Activated CD4-positive, alpha-beta T cell treated with anti-CD3 and anti-CD28 coated beads for 1 hour (primary cell): Measurements from ENCODE around the gene AFF2.

ENCODE experiments used
- DNase-seq: peaks from one replicate; pipeline ENCODE4 v3.0.0-alpha.2; 2020

AFF2 gene

DNA sequence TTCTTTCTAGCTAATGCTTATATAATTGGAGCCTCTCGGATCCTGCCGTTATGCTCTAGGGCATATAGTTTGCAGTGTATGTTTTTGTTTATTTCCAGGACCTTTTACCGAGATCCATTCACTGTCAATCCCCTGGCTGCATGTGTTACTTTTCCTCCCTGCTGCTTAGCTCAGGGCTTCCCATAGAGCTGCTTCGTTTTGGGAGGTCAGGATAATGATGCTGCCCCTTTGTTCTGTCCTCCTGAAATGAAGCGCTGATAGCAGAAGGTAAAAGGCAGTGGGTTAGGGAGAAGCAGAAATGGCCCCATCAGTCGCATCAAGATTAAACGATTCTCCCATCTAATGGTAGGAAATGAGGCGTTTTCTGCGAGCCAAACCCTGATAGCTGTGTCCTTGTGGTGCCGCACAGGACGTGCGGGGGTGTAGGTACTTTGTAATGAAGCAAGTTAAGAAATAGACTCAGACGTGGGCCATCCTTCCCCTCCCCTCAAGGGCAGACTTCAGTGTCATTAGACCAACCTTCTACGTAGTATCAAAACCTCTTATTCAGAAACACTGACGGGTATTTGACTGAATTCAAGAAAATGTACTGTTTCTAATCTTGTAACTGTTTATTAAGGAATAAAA lies 37.3 kb downstream of the AFF2 start:
- no peak for DNase-seq

DNA sequence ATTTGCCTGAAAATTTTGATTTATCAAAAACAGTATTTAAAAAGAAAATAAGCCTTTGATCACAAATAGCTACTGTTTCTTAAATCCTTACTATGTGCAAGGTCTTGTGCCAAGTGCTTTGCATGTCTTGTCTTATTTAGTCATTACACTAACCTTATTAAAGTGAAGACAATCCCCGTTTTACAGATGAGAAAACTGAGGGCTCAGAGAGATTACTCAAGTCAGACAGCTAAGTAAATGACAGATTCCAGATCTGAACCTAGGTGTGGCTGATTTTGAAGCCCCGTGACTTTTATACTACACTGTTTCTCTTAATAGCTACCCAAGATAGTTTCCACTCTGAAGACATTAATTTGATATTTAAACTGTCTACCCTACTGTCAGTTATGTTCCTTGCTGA lies 38.2 kb downstream of the AFF2 start:
- DNase-seq = no peak

DNA sequence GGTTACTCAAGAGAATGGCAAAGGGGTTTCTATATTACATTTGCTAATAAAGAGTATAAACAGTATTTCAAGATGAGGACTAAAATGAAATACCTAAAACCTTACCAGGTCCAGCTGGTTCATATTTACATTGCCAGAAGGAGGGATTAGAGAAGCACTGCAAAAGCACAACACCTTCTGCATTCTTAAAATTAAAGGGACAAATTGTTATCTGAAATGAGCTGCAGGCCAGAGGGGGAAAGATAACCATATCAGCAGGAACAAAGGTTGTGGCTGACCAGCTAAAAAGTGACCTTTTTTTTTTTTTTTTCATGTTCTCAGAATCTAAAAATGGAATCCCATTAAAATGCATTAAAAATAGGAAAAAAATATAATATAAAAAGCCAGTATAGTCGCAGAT lies 39.7 kb downstream of the AFF2 start:
- no peak for DNase-seq

DNA sequence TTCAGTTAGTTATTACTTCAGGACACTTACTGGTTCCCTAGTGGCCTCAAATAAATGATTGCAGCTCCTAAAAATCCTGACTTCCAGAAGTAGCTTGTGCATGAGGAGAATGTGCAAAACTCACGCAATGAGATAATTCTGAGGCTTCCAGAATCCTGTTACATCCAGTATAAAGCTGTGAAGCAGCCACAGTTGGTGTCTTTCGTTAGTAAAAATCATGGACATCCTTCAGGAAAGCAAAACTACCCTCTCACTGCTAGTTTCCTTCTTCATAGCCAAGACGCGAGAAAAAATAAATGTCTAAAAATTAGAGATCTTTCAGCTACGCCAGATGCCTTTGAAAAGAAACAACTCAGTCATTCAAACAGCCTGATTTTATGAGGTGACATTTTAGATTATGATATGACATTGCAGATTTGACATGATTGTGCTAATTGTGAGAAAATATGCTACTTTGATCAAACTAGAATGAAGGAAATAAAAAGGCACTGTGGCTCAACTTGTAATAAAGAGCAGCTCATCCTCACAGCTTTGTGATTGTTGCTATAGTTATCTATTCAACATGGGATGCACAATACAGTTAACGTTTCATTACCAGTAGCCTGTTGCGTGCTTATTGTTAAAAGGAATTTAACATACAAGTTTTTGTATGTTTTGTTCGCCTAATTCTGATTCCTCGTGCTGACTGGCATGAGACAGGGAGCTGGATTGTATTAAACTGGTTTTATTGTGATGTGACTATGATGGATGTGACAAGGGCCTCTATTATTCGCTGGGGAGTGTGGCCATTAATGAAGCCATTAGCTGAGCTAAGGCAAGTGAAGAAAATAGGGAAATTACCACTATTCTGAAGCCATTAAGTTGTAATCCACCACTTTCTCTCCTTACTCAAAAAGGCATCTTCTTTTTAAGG lies 40.5 kb downstream of the AFF2 start:
- no peak for DNase-seq

DNA sequence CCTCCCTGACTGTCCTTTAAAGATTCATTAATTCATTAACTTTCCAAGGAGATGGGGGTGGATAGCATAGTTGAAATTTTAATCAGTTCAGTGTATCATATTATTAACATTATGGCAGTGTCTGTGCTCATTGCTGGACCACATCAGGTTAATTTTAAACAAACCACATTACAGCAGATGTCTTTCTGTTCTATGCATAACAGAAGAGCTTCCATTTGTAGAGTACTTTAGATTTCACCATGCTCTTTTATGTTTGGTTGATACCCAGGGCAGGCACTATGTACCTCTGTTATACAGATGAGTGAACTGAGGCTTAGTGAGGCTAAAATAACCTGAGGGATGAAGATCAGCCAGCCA lies 41.1 kb downstream of the AFF2 start:
- no peak for DNase-seq

DNA sequence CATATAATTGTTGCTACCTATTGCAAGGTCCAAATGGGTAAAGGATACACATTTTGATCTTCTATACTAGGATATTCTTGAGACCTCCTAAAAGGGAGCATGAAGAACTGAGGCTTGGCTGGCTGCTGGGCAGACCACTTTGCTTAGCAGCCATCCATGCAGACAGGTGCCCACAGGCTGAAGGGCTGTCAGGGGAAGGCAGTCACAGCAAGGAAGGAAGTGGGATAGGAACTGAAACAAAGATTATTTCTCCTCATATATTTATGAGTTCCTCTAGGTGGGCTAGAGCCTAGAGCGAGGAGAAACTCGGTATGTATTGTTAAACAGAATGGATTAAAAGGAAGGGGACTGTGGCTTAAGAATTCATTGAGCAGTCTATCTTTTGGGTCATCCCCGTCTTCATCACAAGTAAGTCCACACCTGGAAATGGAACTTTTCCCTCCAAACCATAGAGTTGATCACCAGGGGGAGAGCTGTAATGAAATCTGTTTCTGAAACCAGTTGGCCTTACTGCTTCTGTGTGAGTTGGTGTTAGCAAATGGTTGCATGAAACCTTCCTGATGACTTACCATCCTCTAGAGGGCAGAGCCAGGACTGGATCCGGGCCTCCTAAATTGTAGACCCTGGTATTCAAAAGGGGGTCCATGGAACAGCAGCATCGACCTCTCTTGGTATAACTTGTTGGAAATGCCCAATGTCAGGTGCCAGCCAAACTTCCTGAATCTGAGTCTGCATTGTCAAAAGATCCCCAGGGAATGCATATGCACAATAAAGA lies 42.3 kb downstream of the AFF2 start:
- no peak for DNase-seq

DNA sequence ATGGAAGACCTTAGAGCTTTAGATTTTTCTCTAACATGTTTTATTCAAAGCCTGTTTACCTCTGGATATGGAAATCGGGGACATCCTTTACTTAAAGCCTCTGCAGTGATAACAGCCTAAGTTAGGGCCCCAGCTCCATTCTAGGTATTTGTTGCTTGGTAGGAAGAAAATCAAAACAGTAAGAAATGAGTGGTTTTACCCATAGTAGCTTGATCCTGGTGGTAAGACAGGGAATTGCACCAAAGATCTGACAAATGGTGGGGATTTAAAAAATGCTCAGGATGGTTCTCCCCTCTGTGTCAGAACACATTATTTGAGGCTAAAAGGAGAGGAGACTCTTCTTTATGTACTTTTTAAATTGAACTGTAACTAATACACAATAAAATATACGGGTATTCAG lies 52.4 kb downstream of the AFF2 start:
- DNase-seq = no peak

DNA sequence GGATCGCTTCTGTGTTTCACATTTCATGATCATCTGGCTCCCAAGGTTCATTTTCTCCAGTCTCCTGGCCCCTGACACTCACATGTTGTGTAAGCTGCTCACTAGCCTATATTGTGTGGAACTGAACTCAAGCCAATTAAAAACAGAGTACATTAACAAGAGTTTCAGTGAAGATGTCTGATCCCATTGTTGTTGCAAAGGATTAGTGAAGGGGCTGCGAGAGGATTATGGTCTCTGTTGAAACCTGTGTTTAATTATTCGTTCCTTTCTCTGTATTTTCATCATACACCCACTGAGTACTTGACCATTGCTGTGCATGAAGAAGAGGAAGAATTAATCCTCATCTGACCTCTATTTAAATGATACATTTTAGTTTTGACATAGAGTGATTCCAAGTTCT lies 54.7 kb downstream of the AFF2 start:
- DNase-seq = no peak

DNA sequence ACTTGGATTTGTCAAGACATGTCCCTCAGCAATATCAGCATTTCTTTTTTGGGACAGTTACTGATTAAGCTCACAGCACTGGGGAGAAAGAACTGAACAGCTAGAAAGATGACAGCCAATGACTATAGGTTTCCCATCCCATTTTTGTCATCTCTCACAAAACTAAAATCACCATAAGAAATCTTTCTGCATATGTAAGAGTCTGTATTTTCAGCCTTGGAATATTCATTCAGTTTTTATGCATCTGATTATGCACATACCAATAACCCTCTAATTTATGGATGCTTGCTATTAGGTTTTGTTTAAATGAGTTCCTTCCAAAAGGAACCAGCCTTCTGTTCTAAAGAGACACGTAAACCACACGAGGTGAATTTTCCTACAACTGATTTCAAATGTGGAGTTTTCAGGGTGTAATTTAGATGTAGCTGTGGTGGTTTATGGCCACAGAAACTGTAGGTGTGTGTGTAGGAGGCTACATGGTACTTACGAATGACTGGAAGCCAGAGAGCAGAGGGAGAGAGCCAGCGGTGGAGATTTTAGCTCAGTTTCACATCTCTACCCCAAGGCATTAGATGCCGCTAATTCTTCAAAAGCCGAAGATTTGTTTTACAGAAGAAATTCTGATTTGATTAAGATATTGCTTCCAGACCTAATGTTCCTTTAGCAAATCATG lies 55.3 kb downstream of the AFF2 start:
- no peak for DNase-seq

DNA sequence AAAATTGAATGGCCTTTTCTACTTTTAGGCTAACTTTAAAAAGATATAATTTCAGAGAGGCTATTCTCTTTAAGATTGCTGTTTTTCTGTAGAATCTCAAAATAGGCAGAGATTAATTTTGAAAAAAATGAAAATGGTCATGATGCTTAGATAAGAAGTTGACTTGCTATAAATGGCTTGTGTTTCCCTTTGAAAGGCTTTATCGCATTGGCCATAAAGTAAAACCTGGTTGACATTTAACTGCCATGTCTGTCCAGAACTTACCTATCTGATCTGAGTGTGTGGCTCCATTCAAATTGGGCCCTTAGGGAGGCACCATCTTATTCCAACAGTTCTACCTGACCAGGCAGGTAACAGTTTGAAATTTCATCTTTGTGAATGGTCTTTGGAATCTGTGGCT lies 56.1 kb downstream of the AFF2 start:
- DNase-seq = no peak

DNA sequence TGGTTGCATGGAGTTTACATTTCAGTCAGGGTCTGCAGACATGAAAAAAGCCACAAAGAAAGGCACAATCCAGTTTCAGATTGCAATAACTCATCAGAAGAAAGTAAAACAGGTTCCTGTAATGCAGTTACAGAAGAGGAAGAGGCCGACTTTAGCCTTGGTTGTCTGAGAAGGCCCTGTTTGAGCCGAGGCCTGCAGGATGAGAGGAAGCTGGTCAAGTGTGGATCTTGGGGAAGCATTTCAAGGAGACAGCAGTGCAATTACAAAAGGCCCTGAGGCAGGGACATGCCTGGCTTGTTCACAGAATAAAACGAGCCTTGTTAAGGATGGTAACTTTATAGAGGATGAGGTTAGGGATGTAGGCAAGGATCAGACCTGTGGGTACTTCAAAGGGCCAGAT lies 62.4 kb downstream of the AFF2 start:
- no peak for DNase-seq

DNA sequence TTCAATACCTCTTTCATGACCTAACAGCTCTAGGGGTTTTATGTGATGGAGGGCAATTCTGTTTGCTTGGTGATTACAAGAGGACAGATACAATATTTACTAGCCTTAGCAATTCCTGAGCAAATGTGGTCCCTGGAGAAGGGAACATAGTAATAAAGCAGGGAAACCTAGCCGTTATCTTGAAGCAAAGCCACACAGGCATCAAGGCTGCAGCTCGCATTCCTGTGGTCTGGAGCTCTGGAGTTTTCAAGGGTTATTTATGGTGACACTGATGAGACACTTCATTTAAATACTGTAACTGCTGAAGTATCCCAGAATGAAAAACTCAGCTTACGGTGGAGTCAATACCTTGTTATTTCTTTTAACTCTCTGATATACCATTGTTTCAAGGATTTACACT lies 66.8 kb downstream of the AFF2 start:
- DNase-seq = no peak

DNA sequence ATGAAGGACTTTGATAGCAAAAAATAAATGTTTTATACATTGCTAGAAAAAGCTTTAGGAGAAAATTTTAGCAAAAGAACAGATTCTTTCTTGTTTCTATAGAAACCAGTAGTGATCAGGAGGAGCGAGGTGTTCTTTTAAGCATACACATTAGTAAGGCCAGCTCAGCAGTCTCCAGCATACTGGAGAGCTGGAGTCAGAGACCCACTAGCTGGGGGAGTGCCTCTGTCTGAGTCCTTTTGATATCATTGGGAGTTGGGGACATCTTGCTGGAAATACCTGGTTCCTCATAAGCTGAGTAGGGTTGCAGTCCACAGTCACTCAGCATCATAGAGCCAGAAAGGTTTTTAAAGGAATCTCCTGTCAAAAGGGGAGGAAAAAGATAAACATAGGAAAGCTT lies 67.4 kb downstream of the AFF2 start:
- DNase-seq = no peak

DNA sequence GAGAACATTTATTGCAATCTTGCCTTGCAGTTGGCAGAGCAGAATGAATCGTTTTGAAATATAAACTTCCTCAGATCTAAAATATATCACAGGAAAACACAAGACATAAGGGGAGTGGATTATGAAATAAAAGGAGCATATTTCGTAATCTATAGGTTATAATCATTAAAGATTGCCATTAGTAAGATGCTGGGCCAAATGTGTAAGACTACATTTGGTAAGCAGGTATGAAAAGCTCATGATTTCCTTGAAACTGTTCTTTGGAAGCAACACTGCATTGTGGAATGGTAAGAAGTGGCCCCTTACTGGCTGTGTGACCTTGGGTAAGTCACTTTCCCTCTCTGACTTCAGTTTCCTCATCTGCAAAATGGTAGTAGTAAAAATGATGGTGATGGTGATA lies 68.3 kb downstream of the AFF2 start:
- no peak for DNase-seq

DNA sequence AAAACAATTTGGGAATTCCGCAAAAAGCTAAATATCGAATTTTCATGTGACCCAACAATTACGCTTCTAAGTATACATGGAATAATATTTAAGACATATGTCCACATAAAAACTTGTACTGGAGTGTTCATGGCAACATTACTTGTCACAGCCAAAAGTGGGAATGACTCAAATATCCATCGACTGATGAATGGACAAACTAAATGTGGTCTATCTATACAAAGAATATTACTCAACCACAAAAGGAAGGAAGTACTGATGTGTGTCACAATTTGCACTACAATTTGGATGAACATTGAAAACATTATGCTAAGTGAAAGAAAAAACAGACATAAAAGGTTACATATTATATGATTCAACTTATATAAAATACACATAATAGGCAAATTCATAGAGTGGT lies 71.9 kb downstream of the AFF2 start:
- no peak for DNase-seq

DNA sequence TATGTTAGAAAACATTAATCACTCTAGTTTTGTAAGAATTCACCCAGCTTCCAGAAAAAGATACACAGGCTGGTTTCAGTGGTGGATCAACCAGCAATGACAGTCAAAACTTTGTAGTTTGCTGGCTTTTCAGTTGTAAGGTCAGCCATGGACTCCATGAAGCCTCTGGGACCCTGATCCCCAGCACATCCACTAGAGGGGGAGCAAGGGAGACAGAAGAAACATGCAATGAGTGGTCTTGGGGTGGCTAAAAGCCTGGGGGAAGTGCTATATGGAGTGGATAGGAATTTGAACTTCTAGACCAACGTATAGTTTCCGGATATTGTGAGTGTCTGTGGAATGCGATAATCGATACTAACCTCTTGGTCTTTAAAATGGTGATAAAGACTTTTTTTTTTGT lies 72.7 kb downstream of the AFF2 start:
- no peak for DNase-seq

DNA sequence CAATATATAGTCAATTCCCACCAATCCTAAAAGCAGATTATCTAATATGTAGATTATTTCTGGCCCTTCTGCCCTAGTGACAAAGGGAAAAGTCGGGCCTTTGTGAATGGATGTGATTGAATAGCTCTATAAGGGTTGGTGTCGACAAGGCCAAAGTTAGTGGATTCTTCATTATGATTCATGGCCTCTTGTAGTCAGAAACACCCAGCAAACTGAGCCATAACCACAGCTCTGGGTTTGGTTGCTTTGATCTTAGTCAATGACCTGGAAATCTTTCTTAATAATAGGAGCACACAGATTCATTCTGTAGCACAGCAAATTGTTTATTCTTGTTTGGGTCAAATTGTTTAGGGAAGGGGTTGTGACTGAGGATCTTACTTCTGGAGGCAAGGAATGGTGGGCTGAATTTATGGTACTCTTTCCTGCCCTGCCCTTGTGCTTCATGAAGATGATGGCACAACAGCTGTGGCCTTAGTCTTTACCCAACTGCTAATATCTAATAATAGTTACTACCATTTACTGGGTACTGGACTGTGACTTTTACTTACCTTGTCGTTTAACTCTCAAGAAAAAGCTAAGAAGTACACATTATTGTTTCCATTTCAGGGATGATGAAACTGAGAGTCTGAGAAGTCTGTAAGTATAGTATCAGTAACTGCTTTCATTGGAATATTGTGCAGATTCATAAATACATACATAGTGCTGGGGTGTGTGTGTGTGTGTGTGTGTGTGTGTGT lies 74.0 kb downstream of the AFF2 start:
- DNase-seq = no peak

DNA sequence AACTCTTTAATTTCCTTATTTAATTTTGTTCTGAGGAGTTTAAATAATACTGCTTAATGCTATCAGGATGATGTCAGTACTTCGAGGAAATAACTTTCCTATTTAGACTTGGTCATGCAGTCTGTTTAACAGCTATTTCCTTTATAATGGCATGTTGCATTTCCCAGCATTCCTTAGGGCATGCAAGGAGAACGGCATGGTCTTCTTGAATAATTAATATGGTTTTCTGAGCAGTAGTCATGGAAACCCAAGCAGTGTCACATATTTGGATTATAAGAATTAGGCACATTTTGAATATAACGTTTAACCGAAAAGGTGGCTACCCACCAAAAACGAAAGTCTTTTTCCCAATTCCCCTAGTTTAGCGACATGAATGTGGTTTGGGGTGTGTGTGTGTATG lies 76.0 kb downstream of the AFF2 start:
- DNase-seq = no peak

DNA sequence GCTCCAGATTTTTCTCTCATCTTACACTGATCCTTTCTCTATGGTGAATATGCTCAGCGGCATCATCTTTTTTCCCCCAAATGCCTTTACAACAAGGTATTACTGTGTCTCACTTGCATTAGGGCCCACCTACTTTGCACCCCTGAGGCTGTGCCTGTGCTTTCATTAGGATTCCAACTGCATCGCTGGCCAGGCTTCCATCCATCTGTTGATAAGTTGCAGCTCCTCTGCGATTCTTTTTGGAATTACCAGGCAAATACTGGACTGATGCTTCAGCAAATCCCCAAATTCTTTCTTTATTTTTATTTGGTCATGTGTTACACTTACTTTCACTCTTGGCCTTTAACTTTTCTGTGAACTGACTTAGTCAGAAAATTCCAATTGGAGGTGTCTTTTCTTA lies 77.3 kb downstream of the AFF2 start:
- no peak for DNase-seq

DNA sequence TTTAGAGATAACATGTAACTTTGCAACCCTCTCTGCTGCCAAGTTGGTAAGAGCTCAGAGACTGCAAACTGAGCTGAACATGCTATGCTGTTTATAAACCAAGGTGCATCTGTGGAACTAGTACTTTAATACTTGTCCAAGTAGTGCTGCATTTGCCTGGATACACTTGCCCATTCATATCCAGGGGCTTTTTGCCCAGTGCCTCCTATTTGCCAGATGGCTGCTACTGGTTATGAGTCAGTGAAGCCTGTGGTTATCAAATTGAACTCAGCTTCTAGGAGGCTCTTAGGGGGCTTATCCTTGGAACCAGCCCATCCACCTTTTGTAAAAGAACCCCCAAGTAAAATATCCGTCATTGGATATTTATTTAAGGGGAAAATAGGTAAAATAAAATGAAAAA lies 79.6 kb downstream of the AFF2 start:
- DNase-seq = no peak

DNA sequence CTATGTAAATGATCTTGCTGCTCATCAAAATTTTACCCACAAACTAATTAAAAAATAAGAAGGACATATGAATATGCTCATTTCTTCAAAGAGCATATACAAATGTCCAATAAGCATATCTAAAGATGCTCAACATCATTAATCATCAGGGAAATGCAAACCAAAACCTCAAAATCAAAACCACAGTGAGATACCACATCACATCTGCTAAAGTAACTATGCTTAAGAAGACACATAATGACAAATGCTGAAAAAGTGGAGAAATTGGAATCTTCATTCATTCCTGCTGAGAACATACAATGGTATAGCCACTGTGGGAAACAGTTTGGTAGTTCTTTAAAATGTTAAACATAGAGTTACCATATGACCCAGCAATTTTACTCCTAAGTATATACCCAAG lies 81.9 kb downstream of the AFF2 start:
- no peak for DNase-seq

DNA sequence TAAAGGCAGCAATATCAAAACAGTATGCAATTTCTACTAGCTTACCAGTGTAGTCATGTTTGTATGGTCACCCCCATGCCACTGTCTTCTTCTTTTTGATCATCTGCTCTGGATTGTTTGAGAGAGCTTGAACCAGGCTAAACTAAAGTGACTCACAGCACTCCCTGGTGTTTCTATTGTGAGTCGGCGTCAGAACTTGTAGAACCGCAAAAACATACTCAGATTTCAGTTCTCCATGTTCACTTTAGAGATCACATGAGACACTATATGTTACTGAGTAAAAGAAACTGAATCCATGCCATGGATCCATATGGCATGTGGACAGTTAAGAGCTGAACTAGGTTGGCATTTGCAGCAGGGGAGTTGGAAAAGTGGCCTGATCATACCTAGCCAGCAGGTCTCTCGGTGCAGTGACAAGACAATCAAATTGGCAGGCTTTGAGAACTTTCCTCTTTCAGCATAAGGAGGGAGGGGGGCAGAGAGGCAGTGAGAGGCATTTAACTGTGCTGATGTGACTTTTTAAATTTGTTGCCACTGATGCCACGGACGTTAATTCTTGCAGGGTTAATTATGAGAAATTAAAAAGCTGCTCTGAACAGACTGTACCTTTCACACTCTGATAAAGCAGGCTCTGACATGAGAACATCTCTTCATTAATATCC lies 88.4 kb downstream of the AFF2 start:
- DNase-seq = no peak
